Activated gamma-delta T cell treated with Interleukin-2 at 50 U/mL for 16 hours (primary cell): ENCODE data around the gene PFKFB3.
"Not testable (repeated sequence)": the region's sequence is repeated elsewhere in the genome, so short reads cannot be mapped to it uniquely, and the experiment has no call there.

Experiments used
- DNase-seq: peaks from one replicate; pipeline ENCODE4 v3.0.0-alpha.2; 2020

The PFKFB3 gene

GRCh38 chr10:6221971-6222751 is 19.4 kb downstream of the PFKFB3 start:
- no peak for DNase-seq

GRCh38 chr10:6222755-6223154 is 20.0 kb downstream of the PFKFB3 start:
- DNase-seq, result no peak

DNA sequence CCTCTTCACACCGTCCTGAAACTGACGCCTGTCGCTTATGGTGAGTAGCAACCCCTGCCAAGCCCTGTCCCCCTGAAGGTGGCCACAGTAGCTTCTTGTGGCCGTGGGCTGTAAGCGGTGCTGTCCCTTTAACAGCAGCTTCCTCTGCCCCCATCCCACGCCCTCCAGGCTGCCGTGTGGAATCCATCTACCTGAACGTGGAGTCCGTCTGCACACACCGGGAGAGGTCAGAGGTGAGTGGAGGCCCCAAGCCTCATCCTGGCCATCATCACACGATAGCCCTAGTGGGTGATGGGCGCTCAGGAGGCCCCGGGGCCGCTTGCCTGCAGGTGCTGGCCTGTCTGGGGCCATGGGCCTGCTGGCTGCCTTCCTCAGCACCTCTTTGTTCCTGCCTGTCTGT is 21.2 kb downstream of the PFKFB3 start:
- no peak for DNase-seq

DNA sequence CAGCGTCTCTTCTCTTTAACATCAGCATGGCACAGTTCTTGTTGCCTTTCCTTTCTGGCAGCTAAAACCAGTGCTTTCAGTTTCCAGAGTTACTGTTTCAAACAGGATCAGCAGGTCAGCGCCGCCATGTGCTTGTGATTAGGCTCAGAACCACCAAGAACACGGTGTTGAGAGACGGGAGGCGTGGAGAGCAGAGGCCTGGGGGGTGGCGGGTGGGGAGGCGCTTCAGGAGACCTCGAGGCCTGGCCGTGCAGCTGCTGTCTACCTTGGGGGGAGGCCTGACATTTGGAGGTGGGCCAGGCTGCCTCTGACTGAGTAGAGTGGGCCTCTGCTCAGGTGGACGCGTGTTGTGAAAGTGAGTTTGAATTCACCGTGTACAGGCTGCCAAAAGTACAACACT is 22.0 kb downstream of the PFKFB3 start:
- DNase-seq, result no peak

GRCh38 chr10:6225263-6225814 is 22.6 kb downstream of the PFKFB3 start:
- DNase-seq, result no peak

DNA sequence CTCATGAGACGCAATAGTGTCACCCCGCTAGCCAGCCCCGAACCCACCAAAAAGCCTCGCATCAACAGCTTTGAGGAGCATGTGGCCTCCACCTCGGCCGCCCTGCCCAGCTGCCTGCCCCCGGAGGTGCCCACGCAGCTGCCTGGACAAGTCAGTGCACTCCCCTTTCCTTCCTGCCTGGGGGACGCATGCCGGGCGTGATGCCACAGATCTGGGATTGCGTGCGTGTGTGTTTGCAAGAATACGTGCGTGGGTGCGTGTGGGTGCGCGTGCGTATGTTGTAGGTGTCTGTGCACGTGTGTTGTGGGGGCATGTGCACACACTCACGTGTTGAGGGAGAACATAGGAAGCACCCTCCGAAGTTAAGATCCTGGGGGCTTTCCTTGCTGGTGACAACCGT is 23.5 kb downstream of the PFKFB3 start:
- no peak for DNase-seq

DNA sequence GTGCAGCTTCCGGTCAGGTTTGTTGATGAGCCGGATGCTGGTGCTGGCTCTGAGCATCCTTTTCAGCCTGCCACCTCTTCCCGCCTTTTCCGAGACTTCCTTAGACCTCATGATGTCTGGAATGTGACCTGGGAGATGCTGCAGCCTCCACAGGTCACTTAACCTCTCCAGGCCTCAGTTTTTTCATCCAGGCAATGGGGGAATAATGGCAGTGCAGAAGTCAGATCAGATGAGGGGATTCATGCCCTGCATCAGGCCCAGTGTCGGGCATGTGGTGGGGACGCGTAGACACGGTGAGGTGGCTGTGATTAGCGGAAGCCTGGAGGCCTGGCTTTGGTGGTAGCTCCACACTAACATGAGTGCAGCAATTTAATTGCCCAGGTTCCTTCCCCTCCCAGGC is 24.6 kb downstream of the PFKFB3 start:
- DNase-seq, result no peak

GRCh38 chr10:6228010-6228511 is 25.3 kb downstream of the PFKFB3 start:
- DNase-seq, result no peak

DNA sequence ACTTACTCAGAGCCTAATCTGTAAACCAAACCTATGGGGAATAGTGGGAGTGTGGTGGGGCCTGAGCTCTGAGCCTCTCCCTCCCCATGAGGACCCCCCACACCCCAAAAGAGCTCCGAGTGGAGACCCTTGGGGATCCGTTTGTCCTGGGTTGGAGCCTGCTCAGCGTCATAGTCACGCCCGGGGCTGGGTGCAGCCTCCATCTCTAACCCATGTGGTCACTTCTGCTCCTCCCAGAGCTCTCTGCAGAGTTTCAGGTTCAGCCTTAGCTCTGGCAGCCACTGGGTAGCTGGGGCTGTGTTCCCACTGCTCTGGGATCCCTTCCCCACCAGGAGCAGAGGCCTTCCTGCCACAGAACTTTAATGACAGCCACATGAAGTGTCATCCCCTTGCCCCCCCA is 25.9 kb downstream of the PFKFB3 start:
- no peak for DNase-seq

DNA sequence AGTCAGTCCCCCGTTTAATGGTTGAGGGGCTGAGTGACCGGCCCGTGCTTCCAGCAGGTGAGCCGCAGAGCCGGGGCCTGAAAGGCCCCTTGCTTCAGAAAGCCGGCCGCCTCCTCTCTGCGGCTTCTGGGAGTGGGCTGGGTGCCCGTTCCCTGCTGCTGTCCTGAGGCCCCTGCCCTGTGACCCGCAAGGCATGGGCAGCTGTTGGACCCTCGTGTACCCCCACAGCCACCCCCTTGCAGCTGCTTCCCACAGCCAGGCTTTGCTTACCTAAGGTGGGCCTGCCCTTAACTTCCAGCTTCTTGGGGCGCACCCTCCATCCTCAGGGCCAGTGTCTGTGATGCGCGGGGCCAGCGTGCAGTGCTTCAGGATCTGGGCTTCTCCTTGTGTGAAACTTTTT is 26.6 kb downstream of the PFKFB3 start:
- DNase-seq, result no peak

DNA sequence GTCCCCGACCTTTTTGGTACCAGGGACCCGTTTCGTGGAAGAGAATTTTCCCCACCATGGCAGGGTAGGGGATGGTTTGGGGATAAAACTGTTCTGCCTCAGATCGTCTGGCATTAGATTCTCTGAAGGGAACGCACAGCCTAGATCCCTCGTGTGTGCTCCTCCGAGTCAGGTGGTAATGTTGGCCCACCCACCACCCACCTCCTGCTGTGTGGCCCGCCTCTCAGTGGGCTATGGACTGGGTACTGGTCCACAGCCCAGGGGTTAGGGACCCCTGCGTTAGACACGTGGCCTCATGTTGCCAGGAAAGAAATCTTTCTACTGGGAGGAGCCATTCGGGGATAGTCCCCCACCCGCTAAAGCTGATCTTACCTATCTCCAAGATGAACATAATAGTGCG is 27.0 kb downstream of the PFKFB3 start:
- no peak for DNase-seq

GRCh38 chr10:6230315-6230714 is 27.6 kb downstream of the PFKFB3 start:
- DNase-seq, result no peak

- DNase-seq, result no peak
These were observed 28.4 kb downstream of the PFKFB3 start for GRCh38 chr10:6231146-6231545.

DNA sequence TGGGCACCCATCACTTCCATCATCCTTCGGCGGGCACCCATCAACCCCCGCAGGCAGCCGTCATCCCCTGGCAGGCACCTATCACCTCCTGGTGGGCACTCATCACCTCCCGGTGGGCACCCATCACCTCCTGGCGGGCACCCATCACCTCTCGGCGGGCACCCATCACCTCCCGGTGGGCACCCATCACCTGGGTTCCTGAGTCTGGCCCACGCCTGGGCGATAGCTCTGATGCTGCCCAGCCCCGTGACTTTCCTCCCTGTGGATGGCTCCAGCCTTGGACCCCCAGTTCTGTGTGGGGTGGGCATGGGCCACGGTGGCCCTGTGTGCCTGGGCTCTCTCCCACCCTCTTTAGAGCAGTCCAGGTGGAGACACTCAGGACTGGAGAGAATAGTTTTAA is 29.0 kb downstream of the PFKFB3 start:
- no peak for DNase-seq

- no peak for DNase-seq
These were observed 29.6 kb downstream of the PFKFB3 start for GRCh38 chr10:6232225-6232807.

DNA sequence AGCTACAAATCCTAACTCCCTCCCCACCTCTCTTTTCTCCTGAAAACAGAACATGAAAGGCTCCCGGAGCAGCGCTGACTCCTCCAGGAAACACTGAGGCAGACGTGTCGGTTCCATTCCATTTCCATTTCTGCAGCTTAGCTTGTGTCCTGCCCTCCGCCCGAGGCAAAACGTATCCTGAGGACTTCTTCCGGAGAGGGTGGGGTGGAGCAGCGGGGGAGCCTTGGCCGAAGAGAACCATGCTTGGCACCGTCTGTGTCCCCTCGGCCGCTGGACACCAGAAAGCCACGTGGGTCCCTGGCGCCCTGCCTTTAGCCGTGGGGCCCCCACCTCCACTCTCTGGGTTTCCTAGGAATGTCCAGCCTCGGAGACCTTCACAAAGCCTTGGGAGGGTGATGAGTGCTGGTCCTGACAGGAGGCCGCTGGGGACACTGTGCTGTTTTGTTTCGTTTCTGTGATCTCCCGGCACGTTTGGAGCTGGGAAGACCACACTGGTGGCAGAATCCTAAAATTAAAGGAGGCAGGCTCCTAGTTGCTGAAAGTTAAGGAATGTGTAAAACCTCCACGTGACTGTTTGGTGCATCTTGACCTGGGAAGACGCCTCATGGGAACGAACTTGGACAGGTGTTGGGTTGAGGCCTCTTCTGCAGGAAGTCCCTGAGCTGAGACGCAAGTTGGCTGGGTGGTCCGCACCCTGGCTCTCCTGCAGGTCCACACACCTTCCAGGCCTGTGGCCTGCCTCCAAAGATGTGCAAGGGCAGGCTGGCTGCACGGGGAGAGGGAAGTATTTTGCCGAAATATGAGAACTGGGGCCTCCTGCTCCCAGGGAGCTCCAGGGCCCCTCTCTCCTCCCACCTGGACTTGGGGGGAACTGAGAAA is 30.4 kb downstream of the PFKFB3 start:
- DNase-seq, result no peak

- DNase-seq, result no peak
These were observed 31.1 kb downstream of the PFKFB3 start for GRCh38 chr10:6233725-6234277.

DNA sequence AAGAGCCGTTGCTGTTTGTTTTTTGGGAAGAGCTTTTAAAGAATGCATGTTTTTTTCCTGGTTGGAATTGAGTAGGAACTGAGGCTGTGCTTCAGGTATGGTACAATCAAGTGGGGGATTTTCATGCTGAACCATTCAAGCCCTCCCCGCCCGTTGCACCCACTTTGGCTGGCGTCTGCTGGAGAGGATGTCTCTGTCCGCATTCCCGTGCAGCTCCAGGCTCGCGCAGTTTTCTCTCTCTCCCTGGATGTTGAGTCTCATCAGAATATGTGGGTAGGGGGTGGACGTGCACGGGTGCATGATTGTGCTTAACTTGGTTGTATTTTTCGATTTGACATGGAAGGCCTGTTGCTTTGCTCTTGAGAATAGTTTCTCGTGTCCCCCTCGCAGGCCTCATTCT is 31.6 kb downstream of the PFKFB3 start:
- no peak for DNase-seq

DNA sequence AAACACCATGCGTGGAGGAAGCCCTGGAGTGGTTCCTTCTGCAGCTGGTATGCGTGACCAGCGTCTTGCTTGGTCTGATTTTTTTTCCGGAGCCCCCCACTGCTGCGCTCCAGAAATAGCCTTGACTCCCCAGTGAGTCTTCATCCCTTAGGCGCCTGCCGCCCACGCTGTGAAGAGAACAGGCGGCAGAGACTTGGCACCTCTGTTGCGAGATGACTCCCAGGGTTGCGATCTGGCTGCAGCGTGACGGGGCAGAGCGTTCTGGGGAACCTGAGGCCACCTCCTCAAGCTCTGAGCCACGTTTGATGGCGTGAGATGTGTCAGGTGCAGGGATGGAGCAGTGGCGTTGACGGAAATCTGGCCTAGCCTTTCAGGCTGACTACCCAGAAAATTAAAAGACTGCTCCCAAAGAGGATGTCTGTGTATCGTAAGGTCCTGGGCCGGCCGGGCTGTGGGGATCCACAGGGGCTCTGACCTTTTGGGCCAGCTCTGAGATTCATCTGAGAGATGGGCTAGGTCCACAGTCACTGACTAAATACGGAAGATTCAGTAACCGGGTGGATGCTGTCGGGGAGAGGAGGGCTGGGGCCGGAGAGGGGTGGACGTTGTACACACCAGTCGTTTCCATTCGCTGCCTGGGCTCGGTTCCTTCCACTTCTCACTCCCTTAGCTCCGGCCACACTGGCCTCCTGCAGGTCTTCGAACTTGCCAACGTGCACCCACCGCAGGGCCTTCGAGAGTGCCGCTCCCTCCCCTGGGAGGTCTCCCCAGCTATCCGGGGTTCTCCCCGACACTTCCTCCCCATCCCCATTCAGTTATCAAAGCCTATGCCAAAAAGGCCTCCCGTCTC is 33.8 kb downstream of the PFKFB3 start:
- DNase-seq, result no peak

GRCh38 chr10:6237199-6237530 is 34.4 kb downstream of the PFKFB3 start:
- no peak for DNase-seq

- DNase-seq, result not testable (repeated sequence)
These were observed 36.0 kb downstream of the PFKFB3 start for GRCh38 chr10:6238587-6239212.
